SU-DHL-6 (cell line): Measurements from ENCODE around the gene SPON2.

Experiments
- CTCF ChIP-seq: fragments of 200-600 bp; sonication (generic); IDR thresholded peaks from one replicate; pipeline ENCODE4 v1.5.1; 2017; ENCODE audit warnings: antibody characterized with exemption, mild to moderate bottlenecking, low read length, moderate library complexity; ENCODE audit not compliant: insufficient read depth, poor library complexity, severe bottlenecking
- EZH2phosphoT487 ChIP-seq: fragments of 200-600 bp; sonication (generic), shearing (Covaris generic); conservative IDR thresholded peaks from 2 replicates; pipeline ENCODE4 v1.6.1; 2018; ENCODE audit warnings: mild to moderate bottlenecking, antibody characterized with exemption, low read length, moderate library complexity, mixed read lengths

GRCh38 chr4:1200425-1201035 is 28.1 kb upstream of the SPON2 start:
- TF ChIP-seq CTCF (no peak), EZH2phosphoT487 (no peak)
